SK-N-SH (cell line): ENCODE data around the gene RAD52.

Source experiments
- CTCF ChIP-seq: fragments of 200-600 bp; sonication (generic); IDR thresholded peaks from 2 replicates; pipeline ENCODE4 v1.6.1; 2017; ENCODE audit warnings: antibody characterized with exemption, mild to moderate bottlenecking, moderate library complexity
- YY1 ChIP-seq: IDR thresholded peaks from 2 replicates; pipeline ENCODE4 v1.4.0; 2012; ENCODE audit warnings: low read depth, mild to moderate bottlenecking

GRCh38 chr12:979349-979748 is 29.9 kb upstream of the RAD52 start:
- TF ChIP-seq CTCF = no peak
- TF ChIP-seq YY1 = no peak
